SHP77 (cell line): Measurements from ENCODE around the gene P2RY6.

Experiments
- DNase-seq, 2 experiments: peaks; one replicate each; lab custom pipeline; 2025; lab: John Stamatoyannopoulos, UW

Gene P2RY6

GRCh38 chr11:73334384-73335203, 62.5 kb downstream of the P2RY6 start:
- no peak for DNase-seq

GRCh38 chr11:73335204-73335923, 63.2 kb downstream of the P2RY6 start:
- DNase-seq, result peak; percentile 50 to 85

GRCh38 chr11:73337846-73338245, 65.7 kb downstream of the P2RY6 start:
- no peak for DNase-seq

GRCh38 chr11:73338279-73338678, 66.1 kb downstream of the P2RY6 start:
- DNase-seq, result no peak

- DNase-seq, result no peak
Measured at GRCh38 chr11:73340164-73340563, 68.0 kb downstream of the P2RY6 start.

GRCh38 chr11:73342633-73343032, 70.5 kb downstream of the P2RY6 start:
- no peak for DNase-seq

- no peak for DNase-seq
Measured at GRCh38 chr11:73343076-73343873, 71.1 kb downstream of the P2RY6 start.

GRCh38 chr11:73344191-73344607, 72.1 kb downstream of the P2RY6 start:
- DNase-seq, result peak; percentile 27 to 47

- DNase-seq, result no peak
Measured at GRCh38 chr11:73345481-73346160, 73.5 kb downstream of the P2RY6 start.

GRCh38 chr11:73346186-73346935, 74.2 kb downstream of the P2RY6 start:
- DNase-seq, result no peak

GRCh38 chr11:73347067-73347466, 74.9 kb downstream of the P2RY6 start:
- DNase-seq, result no peak
